HepG2 (cell line): ENCODE data around the gene PRPSAP2. TPM values are rescaled to one million over a fixed set of nuclear protein-coding genes. Genes with fewer than 3 reads are reported as not detected.

Experiments
- ELF3 ChIP-seq: IDR thresholded peaks from 2 replicates; pipeline ENCODE4 v1.6.1; 2016; ENCODE audit warnings: missing genetic modification reagents, missing compliant biosample characterization
- GATAD1 ChIP-seq: IDR thresholded peaks from 2 replicates; pipeline ENCODE4 v1.6.1; 2016; ENCODE audit warnings: missing genetic modification reagents, missing compliant biosample characterization
- HNRNPL ChIP-seq: fragments of 200-400 bp; formaldehyde crosslinking; IDR thresholded peaks from 2 replicates; pipeline ENCODE4 v1.6.1; 2017; ENCODE audit warnings: mild to moderate bottlenecking, low read depth, low read length
- HOXA7 ChIP-seq: sonication (generic); formaldehyde crosslinking; IDR thresholded peaks from 2 replicates; pipeline ENCODE4 v1.8.1; 2022; ENCODE audit warnings: mild to moderate bottlenecking, missing genetic modification reagents, moderate library complexity
- KLF11 ChIP-seq: IDR thresholded peaks from 2 replicates; pipeline ENCODE4 v1.6.1; 2016; ENCODE audit warnings: missing compliant biosample characterization
- KLF9 ChIP-seq: IDR thresholded peaks from 2 replicates; pipeline ENCODE4 v1.6.1; 2016; ENCODE audit warnings: low read depth
- POGK ChIP-seq: sonication (generic); formaldehyde crosslinking; conservative IDR thresholded peaks from 2 replicates; pipeline ENCODE4 v1.8.0; 2022; ENCODE audit warnings: mild to moderate bottlenecking, moderate library complexity, missing genetic modification reagents
- POLR2AphosphoS2 ChIP-seq: IDR thresholded peaks from 2 replicates; pipeline ENCODE4 v1.6.1; 2011; ENCODE audit warnings: low read depth, low read length, improper control_type of control experiment
- RBM22 ChIP-seq: fragments of 200-400 bp; formaldehyde crosslinking; optimal IDR thresholded peaks from 2 replicates; pipeline ENCODE3; 2017; ENCODE audit warnings: mild to moderate bottlenecking, low read length, moderate library complexity
- RFXAP ChIP-seq: sonication (generic); formaldehyde crosslinking; IDR thresholded peaks from 2 replicates; pipeline ENCODE4 v1.4.0; 2020; ENCODE audit warnings: missing genetic modification reagents, borderline replicate concordance
- SAP130 ChIP-seq: IDR thresholded peaks from 2 replicates; pipeline ENCODE4 v1.6.1; 2016; ENCODE audit warnings: low read depth
- SP1 ChIP-seq, 2 experiments: fragments of 450-650 bp in 1 of 2; sonication (generic) in 1 of 2; formaldehyde crosslinking in 1 of 2; IDR thresholded peaks; 2 replicates each; pipeline versions ENCODE4 v1.4.0 to v1.6.1; 2016 to 2020; ENCODE audit warnings: missing genetic modification reagents in 1 of 2
- YEATS4 ChIP-seq: sonication (generic); formaldehyde crosslinking; IDR thresholded peaks from 2 replicates; pipeline ENCODE4 v1.4.0; 2020; ENCODE audit warnings: missing genetic modification reagents, borderline replicate concordance
- YY1 ChIP-seq: IDR thresholded peaks from 2 replicates; pipeline ENCODE4 v1.6.1; 2011; ENCODE audit warnings: low read length, low read depth, moderate library complexity, mild to moderate bottlenecking; ENCODE audit not compliant: insufficient read depth, insufficient replicate concordance
- ZFP91 ChIP-seq: sonication (generic); formaldehyde crosslinking; IDR thresholded peaks from 2 replicates; pipeline ENCODE4 v1.9.0; 2022; ENCODE audit warnings: missing genetic modification reagents, mild to moderate bottlenecking, borderline replicate concordance
- ZNF160 ChIP-seq: sonication (generic); formaldehyde crosslinking; IDR thresholded peaks from 2 replicates; pipeline ENCODE4 v1.8.0; 2022; ENCODE audit warnings: mild to moderate bottlenecking, inconsistent platforms, missing genetic modification reagents
- ZNF281 ChIP-seq: sonication (generic); formaldehyde crosslinking; IDR thresholded peaks from 2 replicates; pipeline ENCODE4 v1.4.0; 2020; ENCODE audit warnings: missing genetic modification reagents, borderline replicate concordance
- ZNF441 ChIP-seq: sonication (generic); formaldehyde crosslinking; IDR thresholded peaks from 2 replicates; pipeline ENCODE4 v1.7.0; 2021; ENCODE audit warnings: missing genetic modification reagents, borderline replicate concordance
- ZNF704 ChIP-seq: sonication (generic); formaldehyde crosslinking; IDR thresholded peaks from 2 replicates; pipeline ENCODE4 v1.8.1; 2023; ENCODE audit warnings: mild to moderate bottlenecking, inconsistent platforms, moderate library complexity, missing genetic modification reagents, borderline replicate concordance
- ZNF841 ChIP-seq: sonication (generic); formaldehyde crosslinking; IDR thresholded peaks from 2 replicates; pipeline ENCODE4 v1.8.1; 2023; ENCODE audit warnings: missing genetic modification reagents, borderline replicate concordance
- ZSCAN21 ChIP-seq: sonication (generic); formaldehyde crosslinking; IDR thresholded peaks from 2 replicates; pipeline ENCODE4 v1.8.0; 2022; ENCODE audit warnings: mild to moderate bottlenecking, missing genetic modification reagents, moderate library complexity, borderline replicate concordance
- polyA plus RNA-seq, 8 experiments: library from polyadenylated mRNA; depleted of rRNA in 3 of 8; stranded (reverse) in 7 of 8; unstranded in 1 of 8; fragments of >200 nt; fragmentation: Illumina TruSeq in 4 of 8; extraction: Trizol in 4 of 8; gene quantifications; 2 replicates each; pipeline versions ENCODE4 v1.2.1 to v1.2.3, GENCODE V29; 2011 to 2016; ENCODE audit warnings: low read depth in 4 of 8, missing spikeins in 1 of 8, mixed read lengths in 1 of 8; ENCODE audit not compliant: insufficient read depth in 1 of 8
- total RNA-seq, 5 experiments: library from RNA; depleted of rRNA; stranded (reverse); fragments of >200 nt; fragmentation: Illumina TruSeq; extraction: Trizol; gene quantifications; 2 replicates each; pipeline ENCODE4 v1.2.3, GENCODE V29; 2016; ENCODE audit warnings: low read depth in 1 of 5

The PRPSAP2 gene
- total and polyA plus RNA-seq, 2 of the 13 experiments (the other 11 are each of a cell fraction or from before 2014, with no cell fraction given), result 34.0 to 58.9 TPM

GRCh38 chr17:18857864-18858566 lies at the start of gene PRPSAP2 (continued):
- TF ChIP-seq POGK (CRISPR knock-in tag), result 0 out of 2 replicates have a peak, but pooled peaks have one; percentile 52
- 0 out of 2 replicates have a peak, but pooled peaks have one; percentile 20 for TF ChIP-seq ZSCAN21 (CRISPR knock-in tag)
- TF ChIP-seq HOXA7 (CRISPR knock-in tag), result no peak
- peak; percentile 47; the same call in 1 of the 2 replicates for TF ChIP-seq ZFP91 (CRISPR knock-in tag)
- 0 out of 2 replicates have a peak, but pooled peaks have one; percentile 20 for TF ChIP-seq RFXAP
- TF ChIP-seq ZNF841, result no peak
- no peak for TF ChIP-seq SP1 (IDR thresholded peaks at IDR 0.05)
- peak; percentile 88 for TF ChIP-seq SP1 (CRISPR knock-in tag; IDR thresholded peaks at IDR 0.05)
- 0 out of 2 replicates have a peak, but pooled peaks have one; percentile 28 for TF ChIP-seq GATAD1 (CRISPR knock-in tag)
- TF ChIP-seq ZNF281 (CRISPR knock-in tag), result 0 out of 2 replicates have a peak, but pooled peaks have one; percentile 7
- no peak for TF ChIP-seq KLF9 (CRISPR knock-in tag)
- peak; percentile 72; the same call in 1 of the 2 replicates for TF ChIP-seq SAP130 (CRISPR knock-in tag)
- TF ChIP-seq KLF11 (CRISPR knock-in tag), result 0 out of 2 replicates have a peak, but pooled peaks have one; percentile 47
- peak; percentile 69; the same call in 1 of the 2 replicates for TF ChIP-seq HNRNPL
- TF ChIP-seq POLR2AphosphoS2, result no peak
- 0 out of 2 replicates have a peak, but pooled peaks have one; percentile 16 for TF ChIP-seq YEATS4 (CRISPR knock-in tag)
- TF ChIP-seq ZNF441 (CRISPR knock-in tag), result no peak
- TF ChIP-seq ZNF160 (CRISPR knock-in tag), result no peak
- TF ChIP-seq RBM22, result no peak
- TF ChIP-seq ELF3 (CRISPR knock-in tag), result 0 out of 2 replicates have a peak, but pooled peaks have one; percentile 23
- peak; percentile 92 for TF ChIP-seq YY1
- TF ChIP-seq ZNF704, result no peak
